SU-DHL-6 (cell line): ENCODE measurements around the gene CD47.

Experiments
- H2AFZ ChIP-seq: fragments of 200-600 bp; sonication (generic); 2 replicates; pipeline ENCODE4 v1.6.1; 2014; ENCODE audit warnings: low read depth, mild to moderate bottlenecking, moderate library complexity, mixed read lengths, antibody characterized with exemption, low read length; ENCODE audit not compliant: severe bottlenecking
- H3F3A ChIP-seq: fragments of 200-600 bp; shearing (Covaris generic); 2 replicates; pipeline ENCODE4 v1.6.0; 2016; ENCODE audit warnings: antibody characterized with exemption, mild to moderate bottlenecking; ENCODE audit not compliant: insufficient read depth
- H3K27ac ChIP-seq: fragments of 200-600 bp; sonication (generic); 2 replicates; pipeline ENCODE4 v1.5.1; 2016; ENCODE audit warnings: low read depth, mild to moderate bottlenecking, low read length, moderate library complexity, mixed read lengths
- H3K27me3 ChIP-seq: fragments of 200-600 bp; sonication (generic), shearing (Covaris generic); 2 replicates; pipeline ENCODE4 v1.6.0; 2014; ENCODE audit warnings: mild to moderate bottlenecking, low read length
- H3K36me3 ChIP-seq: fragments of 200-600 bp; sonication (generic); 2 replicates; pipeline ENCODE4 v1.6.1; 2014; ENCODE audit warnings: mild to moderate bottlenecking, low read length, mixed read lengths
- H3K4me2 ChIP-seq: fragments of 300-600, 200-600 bp; shearing (Covaris generic), sonication (generic); 2 replicates; pipeline ENCODE4 v1.6.0; 2014; ENCODE audit warnings: low read length, low read depth, mild to moderate bottlenecking; ENCODE audit not compliant: poor library complexity, severe bottlenecking
- H3K4me3 ChIP-seq: fragments of 200-600 bp; sonication (generic); 2 replicates; pipeline ENCODE4 v1.5.1; 2014; ENCODE audit warnings: antibody characterized with exemption, low read length, mild to moderate bottlenecking, mixed read lengths; ENCODE audit not compliant: insufficient read depth, poor library complexity, severe bottlenecking
- H3K79me2 ChIP-seq: fragments of 200-600 bp; sonication (generic); 2 replicates; pipeline ENCODE4 v1.6.1; 2014; ENCODE audit warnings: mild to moderate bottlenecking, low read length, moderate library complexity; ENCODE audit not compliant: insufficient read depth
- H3K9ac ChIP-seq: fragments of 200-600 bp; sonication (generic); 2 replicates; pipeline ENCODE4 v1.7.0; 2014; ENCODE audit warnings: mild to moderate bottlenecking, low read length
- H3K9me2 ChIP-seq: fragments of 200-600 bp; sonication (generic); replicated peaks from 2 replicates; pipeline ENCODE4 v1.6.1; 2014; ENCODE audit warnings: low read length; ENCODE audit not compliant: insufficient read depth
- H3K9me3 ChIP-seq: fragments of 200-600 bp; sonication (generic); 2 replicates; pipeline ENCODE4 v1.6.1; 2014; ENCODE audit warnings: low read length, mixed read lengths; ENCODE audit not compliant: insufficient read depth
- H4K20me1 ChIP-seq: fragments of 200-600 bp; sonication (generic); 2 replicates; pipeline ENCODE4 v1.6.1; 2014; ENCODE audit warnings: low read depth, mild to moderate bottlenecking, antibody characterized with exemption, low read length, moderate library complexity, mixed read lengths
- CTCF ChIP-seq: fragments of 200-600 bp; sonication (generic); IDR thresholded peaks from one replicate; pipeline ENCODE4 v1.5.1; 2017; ENCODE audit warnings: antibody characterized with exemption, mild to moderate bottlenecking, low read length, moderate library complexity; ENCODE audit not compliant: insufficient read depth, poor library complexity, severe bottlenecking
- EZH2phosphoT487 ChIP-seq: fragments of 200-600 bp; sonication (generic), shearing (Covaris generic); conservative IDR thresholded peaks from 2 replicates; pipeline ENCODE4 v1.6.1; 2018; ENCODE audit warnings: mild to moderate bottlenecking, antibody characterized with exemption, low read length, moderate library complexity, mixed read lengths

Gene CD47

GRCh38 chr3:108036984-108037741 lies 53.7 kb downstream of the CD47 start:
- H3K27me3 ChIP-seq = no peaks in the 10 kb centered on the region
- no peaks in the 10 kb centered on the region for H3K9me3 ChIP-seq
- H3K4me3 ChIP-seq = no peak overlapping the region
- H3F3A ChIP-seq = no peaks in the 10 kb centered on the region
- H2AFZ ChIP-seq = no peak overlapping the region
- no peaks in the 10 kb centered on the region for H3K36me3 ChIP-seq
- H3K9ac ChIP-seq = no peak overlapping the region
- H3K79me2 ChIP-seq = no peaks in the 10 kb centered on the region
- no peaks in the 10 kb centered on the region for H4K20me1 ChIP-seq
- no peak overlapping the region for H3K27ac ChIP-seq
- no peak for TF ChIP-seq CTCF
- no peak for TF ChIP-seq EZH2phosphoT487
- no peaks in the 10 kb centered on the region for H3K9me2 ChIP-seq
- no peak overlapping the region for H3K4me2 ChIP-seq

- Histone ChIP-seq H3K9me2 (no peaks in the 10 kb centered on the region), H3F3A (no peaks in the 10 kb centered on the region), H3K79me2 (no peaks in the 10 kb centered on the region), H3K4me2 (no peak overlapping the region), H3K4me3 (no peak overlapping the region), H3K9ac (no peak overlapping the region), H3K9me3 (no peaks in the 10 kb centered on the region), H2AFZ (no peak overlapping the region), H4K20me1 (no peaks in the 10 kb centered on the region), H3K27me3 (no peaks in the 10 kb centered on the region), H3K36me3 (no peaks in the 10 kb centered on the region), H3K27ac (no peak overlapping the region)
- TF ChIP-seq EZH2phosphoT487 = no peak
- no peak for TF ChIP-seq CTCF
These were observed 54.4 kb downstream of the CD47 start for GRCh38 chr3:108036401-108036800.

- Histone ChIP-seq H3K9me2 (no peaks in the 10 kb centered on the region), H3K36me3 (no peaks in the 10 kb centered on the region), H3K27me3 (no peaks in the 10 kb centered on the region), H3K4me3 (no peak overlapping the region), H3K9ac (no peak overlapping the region), H3K4me2 (no peak overlapping the region), H2AFZ (no peak overlapping the region), H3K79me2 (no peaks in the 10 kb centered on the region), H4K20me1 (no peaks in the 10 kb centered on the region), H3K9me3 (no peaks in the 10 kb centered on the region), H3K27ac (no peak overlapping the region), H3F3A (no peaks in the 10 kb centered on the region)
- TF ChIP-seq CTCF = no peak
- no peak for TF ChIP-seq EZH2phosphoT487
These were observed 55.1 kb downstream of the CD47 start for GRCh38 chr3:108035751-108036150.
